ENCODE results near the gene CCDC85B.
A peak's percentile ranks its signal among the peaks of the same experiment; 100 is the strongest.

Gene CCDC85B

GRCh38 chr11:65858681-65859087, 31.8 kb upstream of the CCDC85B start:
- Histone ChIP-seq H3K4me1 (ENCODE audit: control insufficient read depth, insufficient read depth, low read length) (peaks cover 14% of the 10 kb centered on the region), H3K36me3 (ENCODE audit: control insufficient read depth, insufficient read depth, low read length) (peaks cover 52% of the 10 kb centered on the region), H3K9ac (ENCODE audit: low read length) (peak overlapping the region; percentile 93)

GRCh38 chr11:65859095-65859811, 31.2 kb upstream of the CCDC85B start:
- peak overlapping the region; percentile 92 for H3K4me3 ChIP-seq (ENCODE audit: low read depth, low read length)
- peak overlapping the region; percentile 98 for H3K9ac ChIP-seq (ENCODE audit: low read length)
- H3K27ac ChIP-seq (ENCODE audit: low read depth, low read length), result peak overlapping the region; percentile 92
- H3K4me1 ChIP-seq (ENCODE audit: control insufficient read depth, insufficient read depth, low read length), result peaks cover 14% of the 10 kb centered on the region
- no peaks in the 10 kb centered on the region for H3K27me3 ChIP-seq (ENCODE audit: control insufficient read depth, insufficient read depth, low read length)
- no peaks in the 10 kb centered on the region for H3K9me3 ChIP-seq (ENCODE audit: control insufficient read depth, insufficient read depth, low read depth, low read length)
- H3K36me3 ChIP-seq (ENCODE audit: control insufficient read depth, insufficient read depth, low read length), result peaks cover 52% of the 10 kb centered on the region

More at GRCh38 chr11:65858681-65859087, 31.8 kb upstream of the CCDC85B start:
- H3K4me3 ChIP-seq (ENCODE audit: low read depth, low read length), result peak overlapping the region; percentile 92
- no peaks in the 10 kb centered on the region for H3K9me3 ChIP-seq (ENCODE audit: control insufficient read depth, insufficient read depth, low read depth, low read length)
- H3K27ac ChIP-seq (ENCODE audit: low read depth, low read length), result peak overlapping the region; percentile 92
- H3K27me3 ChIP-seq (ENCODE audit: control insufficient read depth, insufficient read depth, low read length), result no peaks in the 10 kb centered on the region

GRCh38 chr11:65859812-65860277, 30.6 kb upstream of the CCDC85B start:
- H3K27me3 ChIP-seq (ENCODE audit: control insufficient read depth, insufficient read depth, low read length), result no peaks in the 10 kb centered on the region
- H3K36me3 ChIP-seq (ENCODE audit: control insufficient read depth, insufficient read depth, low read length), result peaks cover 52% of the 10 kb centered on the region
- peaks cover 14% of the 10 kb centered on the region for H3K4me1 ChIP-seq (ENCODE audit: control insufficient read depth, insufficient read depth, low read length)
- H3K9me3 ChIP-seq (ENCODE audit: control insufficient read depth, insufficient read depth, low read depth, low read length), result no peaks in the 10 kb centered on the region
- peak overlapping the region; percentile 92 for H3K27ac ChIP-seq (ENCODE audit: low read depth, low read length)
- H3K9ac ChIP-seq (ENCODE audit: low read length), result peak overlapping the region; percentile 98
- peak overlapping the region; percentile 92 for H3K4me3 ChIP-seq (ENCODE audit: low read depth, low read length)

GRCh38 chr11:65860278-65861164, 30.0 kb upstream of the CCDC85B start, which contains the start of gene MUS81:
TSS of gene MUS81 (plus strand) at chr11:65860433. CDS start at chr11:65860754, 321 bp downstream.
- no peaks in the 10 kb centered on the region for H3K9me3 ChIP-seq (ENCODE audit: control insufficient read depth, insufficient read depth, low read depth, low read length)
- no peaks in the 10 kb centered on the region for H3K27me3 ChIP-seq (ENCODE audit: control insufficient read depth, insufficient read depth, low read length)
- H3K9ac ChIP-seq (ENCODE audit: low read length), result peak within 1 kb of the TSS; percentile 98
- H3K4me3 ChIP-seq (ENCODE audit: low read depth, low read length), result peak within 1 kb of the TSS; percentile 92
- peaks cover 52% of the 10 kb centered on the region for H3K36me3 ChIP-seq (ENCODE audit: control insufficient read depth, insufficient read depth, low read length)
- H3K27ac ChIP-seq (ENCODE audit: low read depth, low read length), result peak within 1 kb of the TSS; percentile 92
- H3K4me1 ChIP-seq (ENCODE audit: control insufficient read depth, insufficient read depth, low read length), result peaks cover 14% of the 10 kb centered on the region

GRCh38 chr11:65861165-65861505, 29.3 kb upstream of the CCDC85B start:
- H3K4me3 ChIP-seq (ENCODE audit: low read depth, low read length), result peak overlapping the region; percentile 92
- H3K4me1 ChIP-seq (ENCODE audit: control insufficient read depth, insufficient read depth, low read length), result peaks cover 13% of the 10 kb centered on the region
- peaks cover 52% of the 10 kb centered on the region for H3K36me3 ChIP-seq (ENCODE audit: control insufficient read depth, insufficient read depth, low read length)
- peak overlapping the region; percentile 92; the same call in 1 of the 2 replicates for H3K27ac ChIP-seq (ENCODE audit: low read depth, low read length)
- H3K27me3 ChIP-seq (ENCODE audit: control insufficient read depth, insufficient read depth, low read length), result no peaks in the 10 kb centered on the region
- H3K9me3 ChIP-seq (ENCODE audit: control insufficient read depth, insufficient read depth, low read depth, low read length), result no peaks in the 10 kb centered on the region
- H3K9ac ChIP-seq (ENCODE audit: low read length), result peak overlapping the region; percentile 98

GRCh38 chr11:65861533-65862183, 28.8 kb upstream of the CCDC85B start:
- Histone ChIP-seq H3K9ac (ENCODE audit: low read length) (peak overlapping the region; percentile 98), H3K9me3 (ENCODE audit: control insufficient read depth, insufficient read depth, low read depth, low read length) (no peaks in the 10 kb centered on the region), H3K4me3 (ENCODE audit: low read depth, low read length) (peak overlapping the region; percentile 92), H3K36me3 (ENCODE audit: control insufficient read depth, insufficient read depth, low read length) (peaks cover 51% of the 10 kb centered on the region), H3K27me3 (ENCODE audit: control insufficient read depth, insufficient read depth, low read length) (no peaks in the 10 kb centered on the region), H3K27ac (ENCODE audit: low read depth, low read length) (no peak overlapping the region), H3K4me1 (ENCODE audit: control insufficient read depth, insufficient read depth, low read length) (peaks cover 9% of the 10 kb centered on the region)

- H3K27ac ChIP-seq (ENCODE audit: low read depth, low read length), result no peak overlapping the region
- H3K4me3 ChIP-seq (ENCODE audit: low read depth, low read length), result no peak overlapping the region
- H3K4me1 ChIP-seq (ENCODE audit: control insufficient read depth, insufficient read depth, low read length), result peaks cover 14% of the 10 kb centered on the region
- no peaks in the 10 kb centered on the region for H3K9me3 ChIP-seq (ENCODE audit: control insufficient read depth, insufficient read depth, low read depth, low read length)
- peaks cover 56% of the 10 kb centered on the region for H3K36me3 ChIP-seq (ENCODE audit: control insufficient read depth, insufficient read depth, low read length)
- no peak overlapping the region for H3K9ac ChIP-seq (ENCODE audit: low read length)
- no peaks in the 10 kb centered on the region for H3K27me3 ChIP-seq (ENCODE audit: control insufficient read depth, insufficient read depth, low read length)
Observed at GRCh38 chr11:65862191-65862735, 28.2 kb upstream of the CCDC85B start.

GRCh38 chr11:65862941-65863888, 27.3 kb upstream of the CCDC85B start:
- H3K4me3 ChIP-seq (ENCODE audit: low read depth, low read length), result no peak overlapping the region
- H3K9ac ChIP-seq (ENCODE audit: low read length), result no peak overlapping the region
- peaks cover 56% of the 10 kb centered on the region for H3K36me3 ChIP-seq (ENCODE audit: control insufficient read depth, insufficient read depth, low read length)

GRCh38 chr11:65863889-65864705, 26.4 kb upstream of the CCDC85B start:
- H3K9ac ChIP-seq (ENCODE audit: low read length), result no peak overlapping the region
- H3K27ac ChIP-seq (ENCODE audit: low read depth, low read length), result no peak overlapping the region
- no peak overlapping the region for H3K4me3 ChIP-seq (ENCODE audit: low read depth, low read length)
- H3K27me3 ChIP-seq (ENCODE audit: control insufficient read depth, insufficient read depth, low read length), result no peaks in the 10 kb centered on the region
- H3K4me1 ChIP-seq (ENCODE audit: control insufficient read depth, insufficient read depth, low read length), result peaks cover 15% of the 10 kb centered on the region
- H3K9me3 ChIP-seq (ENCODE audit: control insufficient read depth, insufficient read depth, low read depth, low read length), result no peaks in the 10 kb centered on the region
- H3K36me3 ChIP-seq (ENCODE audit: control insufficient read depth, insufficient read depth, low read length), result peaks cover 56% of the 10 kb centered on the region

More at GRCh38 chr11:65862941-65863888, 27.3 kb upstream of the CCDC85B start:
- Histone ChIP-seq H3K4me1 (ENCODE audit: control insufficient read depth, insufficient read depth, low read length) (peaks cover 15% of the 10 kb centered on the region), H3K27me3 (ENCODE audit: control insufficient read depth, insufficient read depth, low read length) (no peaks in the 10 kb centered on the region), H3K27ac (ENCODE audit: low read depth, low read length) (no peak overlapping the region), H3K9me3 (ENCODE audit: control insufficient read depth, insufficient read depth, low read depth, low read length) (no peaks in the 10 kb centered on the region)
